Right hindlimb (tissue), 1 donor: ENCODE measurements around the gene PNPLA1.

ENCODE experiments used
- DNase-seq: peaks from one replicate; pipeline ENCODE4 v3.0.0-alpha.2; 2018

PNPLA1 gene

GRCh38 chr6:36289281-36289878 lies 19.5 kb downstream of the PNPLA1 start:
- DNase-seq, result no peak

GRCh38 chr6:36290668-36291620 lies 21.1 kb downstream of the PNPLA1 start:
- DNase-seq, result no peak

GRCh38 chr6:36292170-36292569 lies 22.3 kb downstream of the PNPLA1 start:
- DNase-seq, result no peak

- no peak for DNase-seq
Observed at GRCh38 chr6:36296240-36296639, 26.4 kb downstream of the PNPLA1 start.

GRCh38 chr6:36297051-36297450 lies 27.2 kb downstream of the PNPLA1 start:
- no peak for DNase-seq

GRCh38 chr6:36297511-36297910 lies 27.7 kb downstream of the PNPLA1 start:
- no peak for DNase-seq

GRCh38 chr6:36298027-36298426 lies 28.2 kb downstream of the PNPLA1 start:
- DNase-seq, result no peak

GRCh38 chr6:36301085-36301658 lies 31.3 kb downstream of the PNPLA1 start:
- DNase-seq, result no peak

- no peak for DNase-seq
Observed at GRCh38 chr6:36301781-36302180, 31.9 kb downstream of the PNPLA1 start.

- peak; percentile 86 for DNase-seq
Observed at GRCh38 chr6:36302227-36302976, 32.5 kb downstream of the PNPLA1 start.

- DNase-seq, result no peak
Observed at GRCh38 chr6:36305885-36306284, 36.0 kb downstream of the PNPLA1 start.

GRCh38 chr6:36306375-36306774 lies 36.5 kb downstream of the PNPLA1 start:
- no peak for DNase-seq

GRCh38 chr6:36308514-36308913 lies 38.7 kb downstream of the PNPLA1 start:
- DNase-seq, result no peak

- no peak for DNase-seq
Observed at GRCh38 chr6:36309203-36309602, 39.3 kb downstream of the PNPLA1 start.

GRCh38 chr6:36309900-36310299 lies 40.0 kb downstream of the PNPLA1 start:
- no peak for DNase-seq

GRCh38 chr6:36312854-36313648 lies 43.2 kb downstream of the PNPLA1 start:
- DNase-seq, result no peak

GRCh38 chr6:36313649-36313936 lies 43.7 kb downstream of the PNPLA1 start:
- no peak for DNase-seq

- DNase-seq, result no peak
Observed at GRCh38 chr6:36314221-36315014, 44.6 kb downstream of the PNPLA1 start.

GRCh38 chr6:36315921-36316320 lies 46.1 kb downstream of the PNPLA1 start:
- no peak for DNase-seq

GRCh38 chr6:36317623-36318022 lies 47.8 kb downstream of the PNPLA1 start:
- DNase-seq, result no peak

- DNase-seq, result no peak
Observed at GRCh38 chr6:36318690-36319435, 49.0 kb downstream of the PNPLA1 start.
